NCI-H524 (cell line): ENCODE results near the gene ARHGEF11.

Experiments used
- DNase-seq, 2 experiments: peaks; one replicate each; lab custom pipeline; 2025; lab: John Stamatoyannopoulos, UW

ARHGEF11 gene

GRCh38 chr1:156910309-156910782 is 135.2 kb downstream of the ARHGEF11 start:
- peak in 1 of 2 experiments; percentile 40 for DNase-seq

GRCh38 chr1:156909671-156910070 is 135.9 kb downstream of the ARHGEF11 start:
- no peak for DNase-seq

GRCh38 chr1:156908955-156909354 is 136.6 kb downstream of the ARHGEF11 start:
- no peak for DNase-seq

- DNase-seq = no peak
Measured at GRCh38 chr1:156908541-156908940, 137.0 kb downstream of the ARHGEF11 start.

GRCh38 chr1:156906206-156906906 is 139.2 kb downstream of the ARHGEF11 start:
- no peak for DNase-seq

GRCh38 chr1:156905651-156906050 is 139.9 kb downstream of the ARHGEF11 start:
- DNase-seq = no peak

GRCh38 chr1:156905176-156905575 is 140.4 kb downstream of the ARHGEF11 start:
- DNase-seq = no peak

GRCh38 chr1:156904187-156904959 is 141.2 kb downstream of the ARHGEF11 start:
- DNase-seq = no peak

- no peak for DNase-seq
Measured at GRCh38 chr1:156903328-156904091, 142.0 kb downstream of the ARHGEF11 start.

- DNase-seq = no peak
Measured at GRCh38 chr1:156901966-156902915, 143.3 kb downstream of the ARHGEF11 start.

GRCh38 chr1:156901590-156901900 is 144.0 kb downstream of the ARHGEF11 start:
- DNase-seq = no peak

- DNase-seq = no peak
Measured at GRCh38 chr1:156900896-156901589, 144.5 kb downstream of the ARHGEF11 start.

- no peak for DNase-seq
Measured at GRCh38 chr1:156899956-156900718, 145.4 kb downstream of the ARHGEF11 start.

- no peak for DNase-seq
Measured at GRCh38 chr1:156898971-156899664, 146.4 kb downstream of the ARHGEF11 start.

- no peak for DNase-seq
Measured at GRCh38 chr1:156898161-156898566, 147.4 kb downstream of the ARHGEF11 start.

GRCh38 chr1:156897078-156897825 is 148.3 kb downstream of the ARHGEF11 start:
- no peak for DNase-seq

GRCh38 chr1:156896490-156897033 is 149.0 kb downstream of the ARHGEF11 start:
- no peak for DNase-seq

- no peak for DNase-seq
Measured at GRCh38 chr1:156895927-156896326, 149.6 kb downstream of the ARHGEF11 start.

- DNase-seq = no peak
Measured at GRCh38 chr1:156895455-156895812, 150.1 kb downstream of the ARHGEF11 start.
